Esophagus muscularis mucosa (tissue), 4 donors: ENCODE measurements around the gene GOLGA1. TPM values are rescaled to one million over a fixed set of nuclear protein-coding genes. Genes with fewer than 3 reads are reported as not detected.

Source experiments
- DNase-seq: peaks from one replicate; pipeline ENCODE4 v3.0.0-alpha.2; 2017; ENCODE audit errors: extremely low spot score
- H3K27ac ChIP-seq, 4 donors: fragments of 200-600 bp; sonication (generic); replicated peaks in 1 of 4; 1 replicate in 3 of 4; 2 replicates in 1 of 4; pipeline ENCODE4 v1.5.1; 2016 to 2019; ENCODE audit warnings: mild to moderate bottlenecking in 1 of 4
- H3K27me3 ChIP-seq, 4 donors: fragments of 200-600 bp; sonication (generic); one replicate each; pipeline versions ENCODE4 v1.5.1 to v1.6.0; 2016 to 2019
- H3K36me3 ChIP-seq, 4 donors: fragments of 200-600 bp; sonication (generic); one replicate each; pipeline ENCODE4 v1.5.1; 2016 to 2019
- H3K4me1 ChIP-seq, 4 donors: fragments of 200-600 bp; sonication (generic); one replicate each; pipeline ENCODE4 v1.5.1; 2016 to 2019
- H3K4me3 ChIP-seq, 4 donors: fragments of 200-600 bp; sonication (generic); 1 replicate in 2 of 4; 2 replicates in 2 of 4; pipeline ENCODE4 v1.5.1; 2016 to 2019; ENCODE audit warnings: mild to moderate bottlenecking in 4 of 4, moderate library complexity in 1 of 4
- H3K9me3 ChIP-seq, 4 donors: fragments of 200-600 bp; sonication (generic); 1 replicate in 3 of 4; 2 replicates in 1 of 4; pipeline ENCODE4 v1.5.1; 2016 to 2019
- EP300 ChIP-seq: sonication (generic); formaldehyde crosslinking; IDR thresholded peaks from one replicate; pipeline ENCODE4 v1.6.1; 2017; ENCODE audit warnings: antibody characterized with exemption
- POLR2A ChIP-seq: fragments of 450-650 bp; IDR thresholded peaks from one replicate; pipeline ENCODE4 v1.6.1; 2017; ENCODE audit warnings: antibody characterized with exemption, moderate library complexity, mild to moderate bottlenecking, low read depth
- POLR2AphosphoS5 ChIP-seq, 2 donors: sonication (generic); formaldehyde crosslinking; IDR thresholded peaks; one replicate each; pipeline ENCODE4 v1.6.1; 2017; ENCODE audit warnings: antibody characterized with exemption in 2 of 2
- whole genome bisulfite sequencing: methylation state at CpG from one replicate; pipeline ENCODE4 v1.1.5; 2018; 5-methylcytosine and 5-hydroxymethylcytosine counted together
- intact Hi-C: fragments of 100-400 bp; cut with DNase I; formaldehyde crosslinking; loops from one replicate; pipeline ENCODE4 v1.15.1; 2023
- total RNA-seq, 4 donors: library from RNA; depleted of rRNA; stranded (reverse); fragments of >200 nt; gene quantifications; one replicate each; pipeline versions ENCODE4 v1.1.0 to v1.2.1, GENCODE V29; 2016
- TF ChIP-seq, protein P1 (sequence below), 3 experiments: fragments of 200-600 bp in 2 of 3; fragments of 450-650 bp in 1 of 3; sonication (generic) in 2 of 3; IDR thresholded peaks; one replicate each; pipeline ENCODE4 v1.5.1; 2017 to 2019; ENCODE audit warnings: antibody characterized with exemption in 3 of 3, mild to moderate bottlenecking in 2 of 3, moderate library complexity in 1 of 3

The GOLGA1 gene
- total RNA-seq, 4 donors from 2014 or later = 22.5 to 26.5 (median 24.7) TPM

GRCh38 chr9:124897570-124898460, 43.1 kb downstream of the GOLGA1 start:
- no peak for DNase-seq
- Histone ChIP-seq H3K27ac (no peak overlapping the region), H3K4me1 (peaks cover 0 to 5% (median 0%) of the 10 kb centered on the region in 4 donors), H3K9me3 (no peaks in the 10 kb centered on the region), H3K27me3 (no peaks in the 10 kb centered on the region), H3K4me3 (no peak overlapping the region), H3K36me3 (peaks cover 40 to 91% (median 71%) of the 10 kb centered on the region in 4 donors)
- WGBS = 90% methylated on average over 6 of the region's 6 CpGs
- intact Hi-C loops = no loop called here
- TF ChIP-seq POLR2AphosphoS5 (IDR thresholded peaks at IDR 0.05) = no peak
- TF ChIP-seq EP300 = no peak
- TF ChIP-seq, protein P1, sequence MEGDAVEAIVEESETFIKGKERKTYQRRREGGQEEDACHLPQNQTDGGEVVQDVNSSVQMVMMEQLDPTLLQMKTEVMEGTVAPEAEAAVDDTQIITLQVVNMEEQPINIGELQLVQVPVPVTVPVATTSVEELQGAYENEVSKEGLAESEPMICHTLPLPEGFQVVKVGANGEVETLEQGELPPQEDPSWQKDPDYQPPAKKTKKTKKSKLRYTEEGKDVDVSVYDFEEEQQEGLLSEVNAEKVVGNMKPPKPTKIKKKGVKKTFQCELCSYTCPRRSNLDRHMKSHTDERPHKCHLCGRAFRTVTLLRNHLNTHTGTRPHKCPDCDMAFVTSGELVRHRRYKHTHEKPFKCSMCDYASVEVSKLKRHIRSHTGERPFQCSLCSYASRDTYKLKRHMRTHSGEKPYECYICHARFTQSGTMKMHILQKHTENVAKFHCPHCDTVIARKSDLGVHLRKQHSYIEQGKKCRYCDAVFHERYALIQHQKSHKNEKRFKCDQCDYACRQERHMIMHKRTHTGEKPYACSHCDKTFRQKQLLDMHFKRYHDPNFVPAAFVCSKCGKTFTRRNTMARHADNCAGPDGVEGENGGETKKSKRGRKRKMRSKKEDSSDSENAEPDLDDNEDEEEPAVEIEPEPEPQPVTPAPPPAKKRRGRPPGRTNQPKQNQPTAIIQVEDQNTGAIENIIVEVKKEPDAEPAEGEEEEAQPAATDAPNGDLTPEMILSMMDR (IDR thresholded peaks at IDR 0.05) = no peak

DNA sequence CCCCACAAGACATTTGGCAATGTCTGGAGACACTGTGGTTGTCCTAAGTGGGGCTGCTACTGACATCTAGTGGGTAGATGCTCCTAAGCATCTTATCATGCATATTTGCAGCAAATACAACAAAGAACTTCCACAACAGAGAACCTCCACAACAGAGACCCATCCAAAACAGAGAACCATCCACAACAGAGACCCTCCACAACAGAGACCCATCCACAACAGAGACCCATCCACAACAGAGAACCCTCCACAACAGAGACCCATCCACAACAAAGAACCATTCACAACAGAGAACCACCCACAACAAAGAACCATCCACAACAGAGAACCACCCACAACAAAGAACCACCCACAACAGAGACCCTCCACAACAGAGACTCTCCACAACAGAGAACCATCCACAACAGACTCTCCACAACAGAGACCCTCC, 46.1 kb downstream of the GOLGA1 start:
- no peak for DNase-seq
- no peak overlapping the region for H3K4me3 ChIP-seq
- intact Hi-C loops = no loop called here
- H3K4me1 ChIP-seq = peaks cover 0 to 5% (median 0%) of the 10 kb centered on the region in 4 donors
- H3K27me3 ChIP-seq = no peaks in the 10 kb centered on the region
- peaks cover 56 to 97% (median 86%) of the 10 kb centered on the region in 4 donors for H3K36me3 ChIP-seq
- TF ChIP-seq POLR2A = no peak
- TF ChIP-seq, protein P1 (IDR thresholded peaks at IDR 0.05) = peak in 2 of 3 experiments; percentile 19 to 37
- no peak overlapping the region for H3K27ac ChIP-seq
- no peaks in the 10 kb centered on the region for H3K9me3 ChIP-seq

- TF ChIP-seq EP300 (no peak), POLR2AphosphoS5 (IDR thresholded peaks at IDR 0.05) (no peak), POLR2A (no peak)
- TF ChIP-seq, protein P1 (IDR thresholded peaks at IDR 0.05) = no peak
- DNase-seq = no peak
- H3K27ac ChIP-seq = no peak overlapping the region
- no peaks in the 10 kb centered on the region for H3K27me3 ChIP-seq
- WGBS = 82% methylated on average over 9 of the region's 9 CpGs
- no peaks in the 10 kb centered on the region for H3K9me3 ChIP-seq
- H3K4me1 ChIP-seq = peaks cover 0 to 5% (median 0%) of the 10 kb centered on the region in 4 donors
- peaks cover 56 to 97% (median 86%) of the 10 kb centered on the region in 4 donors for H3K36me3 ChIP-seq
- intact Hi-C loops = no loop called here
- no peak overlapping the region for H3K4me3 ChIP-seq
These were observed 46.7 kb downstream of the GOLGA1 start for GRCh38 chr9:124894035-124894740.

- WGBS = 88% methylated on average over 7 of the region's 7 CpGs
- Histone ChIP-seq H3K4me3 (no peak overlapping the region), H3K27ac (no peak overlapping the region), H3K36me3 (peaks cover 60 to 97% (median 92%) of the 10 kb centered on the region in 4 donors), H3K27me3 (no peaks in the 10 kb centered on the region), H3K9me3 (no peaks in the 10 kb centered on the region), H3K4me1 (peaks cover 0 to 5% (median 0%) of the 10 kb centered on the region in 4 donors)
- intact Hi-C loops = no loop called here
- TF ChIP-seq POLR2AphosphoS5 (IDR thresholded peaks at IDR 0.05) (no peak), POLR2A (no peak), EP300 (no peak)
- TF ChIP-seq, protein P1 (IDR thresholded peaks at IDR 0.05) = no peak
- DNase-seq = no peak
These were observed 50.7 kb downstream of the GOLGA1 start for GRCh38 chr9:124890179-124890578.
